B cell (primary cell): ENCODE data around the gene CATSPERB. TPM values are rescaled to one million over a fixed set of nuclear protein-coding genes. Genes with fewer than 3 reads are reported as not detected.

Experiments
- ATAC-seq: fragments of 200-7000 bp; cut with Tn5 transposase; one replicate; pipeline ENCODE4 v1.10.0; 2021; ENCODE audit warnings: low read depth, mild to moderate bottlenecking, moderate number of reproducible peaks, moderate library complexity
- CTCF ChIA-PET: fragments of 350-600 bp; sonication (Branson Sonifier 250); formaldehyde crosslinking; loops from one replicate; lab custom pipeline; 2021; ENCODE audit warnings: antibody characterized with exemption, inconsistent platforms; lab: Charles Lee
- POLR2A ChIA-PET: fragments of 350-600 bp; sonication (Branson Sonifier 250); formaldehyde crosslinking; loops from one replicate; lab custom pipeline; 2021; ENCODE audit warnings: antibody characterized with exemption; lab: Charles Lee
- DNase-seq: peaks from one replicate; pipeline ENCODE4 v3.0.0; 2013
- H2AFZ ChIP-seq: 2 replicates; pipeline ENCODE4 v1.6.1; 2012; ENCODE audit warnings: mild to moderate bottlenecking, low read depth, low read length; ENCODE audit not compliant: insufficient read depth, poor library complexity, severe bottlenecking
- H3K27ac ChIP-seq, 2 donors: 1 replicate in 1 of 2; 2 replicates in 1 of 2; pipeline ENCODE4 v1.5.1; 2012 to 2013; ENCODE audit warnings: low read length in 2 of 2, mild to moderate bottlenecking in 2 of 2, moderate library complexity in 1 of 2
- H3K27me3 ChIP-seq, 4 experiments: fragments of 200-600 bp in 1 of 4; sonication (generic) in 1 of 4; replicated peaks in 1 of 4; 1 replicate in 2 of 4; 2 replicates in 2 of 4; pipeline versions ENCODE4 v1.6.1 to v1.7.0; 2013 to 2016; ENCODE audit warnings: low read length in 3 of 4, mild to moderate bottlenecking in 2 of 4, mixed read lengths in 1 of 4, moderate library complexity in 1 of 4; ENCODE audit not compliant: insufficient read depth in 4 of 4, control insufficient read depth in 3 of 4; ENCODE audit errors: control extremely low read depth in 1 of 4
- H3K36me3 ChIP-seq, 2 experiments: replicated peaks in 1 of 2; 1 replicate in 1 of 2; 2 replicates in 1 of 2; pipeline versions ENCODE4 v1.6.1 to v1.7.1; 2013; ENCODE audit warnings: low read length in 1 of 2; ENCODE audit not compliant: insufficient read depth in 2 of 2, control insufficient read depth in 1 of 2; ENCODE audit errors: control extremely low read depth in 1 of 2, extremely low read depth in 1 of 2
- H3K4me1 ChIP-seq, 2 donors: fragments of 200-600 bp in 1 of 2; sonication (generic) in 1 of 2; 1 replicate in 1 of 2; 2 replicates in 1 of 2; pipeline versions ENCODE4 v1.5.1 to v1.6.1; 2013 to 2017; ENCODE audit warnings: low read length in 2 of 2; ENCODE audit not compliant: control insufficient read depth in 2 of 2, insufficient read depth in 2 of 2
- H3K4me2 ChIP-seq: replicated peaks from 2 replicates; pipeline ENCODE3; 2012; ENCODE audit warnings: mild to moderate bottlenecking, low read depth, low read length; ENCODE audit not compliant: poor library complexity, severe bottlenecking
- H3K4me3 ChIP-seq, 5 experiments: fragments of 200-600 bp in 1 of 5; sonication (generic) in 1 of 5; 1 replicate in 3 of 5; 2 replicates in 2 of 5; pipeline versions ENCODE4 v1.5.1 to v1.7.0; 2011 to 2016; ENCODE audit warnings: low read length in 4 of 5, mild to moderate bottlenecking in 4 of 5, low read depth in 2 of 5, control low read depth in 1 of 5, moderate library complexity in 1 of 5; ENCODE audit not compliant: insufficient read depth in 1 of 5; ENCODE audit errors: control extremely low read depth in 1 of 5, extremely low read depth in 1 of 5
- H3K79me2 ChIP-seq: fragments of 200-600 bp; sonication (generic); one replicate; pipeline ENCODE4 v1.6.0; 2016; ENCODE audit warnings: low read length; ENCODE audit not compliant: control insufficient read depth, insufficient read depth
- H3K9ac ChIP-seq: fragments of 200-600 bp; sonication (generic); 2 replicates; pipeline ENCODE4 v1.6.1; 2017; ENCODE audit warnings: mild to moderate bottlenecking, low read length, moderate library complexity
- H3K9me3 ChIP-seq, 3 donors: one replicate each; pipeline versions ENCODE4 v1.6.1 to v1.7.1; 2013; ENCODE audit warnings: low read length in 2 of 3; ENCODE audit not compliant: control insufficient read depth in 2 of 3, insufficient read depth in 1 of 3; ENCODE audit errors: control extremely low read depth in 1 of 3
- H4K20me1 ChIP-seq: 2 replicates; pipeline ENCODE4 v1.6.0; 2012; ENCODE audit warnings: mild to moderate bottlenecking, low read length; ENCODE audit not compliant: insufficient read depth, control insufficient read depth, poor library complexity, severe bottlenecking
- H3K27ac Mint-ChIP-seq: one replicate; pipeline ENCODE4 v1.8.0; 2021; ENCODE audit warnings: mixed read lengths
- H3K27me3 Mint-ChIP-seq: one replicate; pipeline ENCODE4 v1.8.0; 2021; ENCODE audit warnings: mixed read lengths
- H3K4me1 Mint-ChIP-seq: one replicate; pipeline ENCODE4 v1.8.0; 2021; ENCODE audit warnings: mixed read lengths
- H3K4me3 Mint-ChIP-seq: one replicate; pipeline ENCODE4 v1.8.0; 2021; ENCODE audit warnings: mixed read lengths
- H3K9me3 Mint-ChIP-seq: one replicate; pipeline ENCODE4 v1.8.0; 2022; ENCODE audit warnings: mixed read lengths; ENCODE audit not compliant: insufficient read depth
- EZH2 ChIP-seq: IDR thresholded peaks from 2 replicates; pipeline ENCODE4 v1.6.1; 2012; ENCODE audit warnings: borderline replicate concordance, low read depth, mild to moderate bottlenecking, moderate library complexity, low read length; ENCODE audit not compliant: insufficient read depth, poor library complexity, severe bottlenecking
- WGBS: methylation state at CpG from one replicate; pipeline ENCODE4 v1.1.5; 2013; ENCODE audit warnings: missing lambda C conversion rate; ENCODE audit not compliant: insufficient coverage; 5-methylcytosine and 5-hydroxymethylcytosine counted together
- intact Hi-C: fragments of 100-400 bp; cut with micrococcal nuclease; formaldehyde crosslinking; loops from one replicate; pipeline ENCODE4 v1.10.0; 2022
- polyA plus RNA-seq: library from polyadenylated mRNA; depleted of rRNA; stranded (reverse); fragments of >200 nt; gene quantifications from 2 replicates; pipeline ENCODE4 v1.2.3, GENCODE V29; 2012
- total RNA-seq, 2 donors: library from RNA; stranded (reverse); fragments of 120-200 nt in 1 of 2; gene quantifications; 1 replicate in 1 of 2; 2 replicates in 1 of 2; pipeline versions ENCODE4 v1.2.3 to v1.2.4, GENCODE V29; 2013 to 2022
- TF ChIP-seq, protein P1 (sequence below): fragments of 200-600 bp; IDR thresholded peaks from one replicate; pipeline ENCODE4 v1.8.0; 2022; ENCODE audit warnings: antibody characterized with exemption, mild to moderate bottlenecking

The CATSPERB gene
- total and polyA plus RNA-seq, 2 donors (not counting 1 experiment from before 2014, with no cell fraction given), result 0.12 to 0.18 TPM

DNA sequence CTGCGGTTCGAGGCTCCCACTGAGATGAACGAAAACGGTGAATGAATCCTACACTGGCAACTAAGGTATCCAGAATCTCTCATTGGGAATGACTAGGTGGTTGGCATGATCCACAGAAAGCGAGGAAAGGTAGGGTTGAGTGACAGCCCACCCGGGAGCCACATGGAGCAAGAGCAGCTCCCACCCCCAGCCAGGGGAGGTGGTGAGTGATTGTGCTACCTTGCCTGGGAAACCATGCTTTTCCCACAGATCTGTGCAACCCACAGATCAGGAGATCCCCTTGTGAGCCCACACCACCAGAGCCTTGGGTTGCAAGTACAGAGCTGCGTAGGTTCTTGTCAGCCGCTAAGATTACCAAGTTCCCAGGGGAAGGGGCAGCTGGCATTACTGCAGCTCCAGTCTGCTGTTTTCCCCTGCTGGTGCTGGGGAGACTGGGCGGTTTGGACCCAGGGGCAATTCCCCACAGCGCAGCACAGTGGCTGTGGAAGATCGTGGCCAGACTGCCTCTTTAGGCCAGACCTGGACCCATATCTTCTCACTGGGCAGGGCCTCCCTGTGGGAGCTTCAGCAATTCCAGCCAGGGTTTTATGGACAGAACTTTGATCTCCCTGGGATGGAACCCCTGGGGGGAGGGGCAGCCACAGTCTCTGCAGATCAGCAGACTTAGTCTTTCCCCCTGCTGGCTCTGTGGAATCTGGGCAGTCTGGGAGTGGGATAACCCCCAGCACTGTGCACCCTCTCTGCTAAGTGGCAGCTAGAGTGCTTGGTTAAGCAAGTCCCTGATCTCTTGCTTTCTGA lies 177.2 kb downstream of the CATSPERB start:
- Mint-ChIP-seq H3K27me3 (peaks cover 25% of the 10 kb centered on the region), H3K27ac (no peak overlapping the region), H3K4me1 (no peaks in the 10 kb centered on the region), H3K9me3 (no peaks in the 10 kb centered on the region), H3K4me3 (no peak overlapping the region)
- Histone ChIP-seq H3K4me1 (no peaks in the 10 kb centered on the region), H3K36me3 (no peaks in the 10 kb centered on the region), H3K27ac (no peak overlapping the region), H3K9me3 (peaks cover 0 to 8% (median 0%) of the 10 kb centered on the region in 3 donors), H3K27me3 (peaks cover 0 to 8% (median 2%) of the 10 kb centered on the region in 4 experiments), H4K20me1 (no peaks in the 10 kb centered on the region), H3K4me2 (no peak overlapping the region), H3K9ac (no peak overlapping the region), H2AFZ (no peak overlapping the region), H3K4me3 (no peak overlapping the region), H3K79me2 (no peaks in the 10 kb centered on the region)
- DNase-seq (no peak), ATAC-seq (no peak)
- ChIA-PET CTCF (no interaction called here), POLR2A (interaction anchor here (0.6 kb wide), 1 partner anchor 17 kb away, joined by 6 read pairs; no protein-coding TSS in a partner anchor)
- no peak for TF ChIP-seq EZH2
- TF ChIP-seq, protein P1, sequence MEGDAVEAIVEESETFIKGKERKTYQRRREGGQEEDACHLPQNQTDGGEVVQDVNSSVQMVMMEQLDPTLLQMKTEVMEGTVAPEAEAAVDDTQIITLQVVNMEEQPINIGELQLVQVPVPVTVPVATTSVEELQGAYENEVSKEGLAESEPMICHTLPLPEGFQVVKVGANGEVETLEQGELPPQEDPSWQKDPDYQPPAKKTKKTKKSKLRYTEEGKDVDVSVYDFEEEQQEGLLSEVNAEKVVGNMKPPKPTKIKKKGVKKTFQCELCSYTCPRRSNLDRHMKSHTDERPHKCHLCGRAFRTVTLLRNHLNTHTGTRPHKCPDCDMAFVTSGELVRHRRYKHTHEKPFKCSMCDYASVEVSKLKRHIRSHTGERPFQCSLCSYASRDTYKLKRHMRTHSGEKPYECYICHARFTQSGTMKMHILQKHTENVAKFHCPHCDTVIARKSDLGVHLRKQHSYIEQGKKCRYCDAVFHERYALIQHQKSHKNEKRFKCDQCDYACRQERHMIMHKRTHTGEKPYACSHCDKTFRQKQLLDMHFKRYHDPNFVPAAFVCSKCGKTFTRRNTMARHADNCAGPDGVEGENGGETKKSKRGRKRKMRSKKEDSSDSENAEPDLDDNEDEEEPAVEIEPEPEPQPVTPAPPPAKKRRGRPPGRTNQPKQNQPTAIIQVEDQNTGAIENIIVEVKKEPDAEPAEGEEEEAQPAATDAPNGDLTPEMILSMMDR, result no peak
- intact Hi-C loops, result no loop called here
- 89% methylated on average over 11 of the region's 11 CpGs for WGBS

- no peak overlapping the region for H3K4me3 Mint-ChIP-seq
- Histone ChIP-seq H3K27me3 (no peaks in the 10 kb centered on the region), H3K36me3 (no peaks in the 10 kb centered on the region), H3K9ac (no peak overlapping the region), H3K9me3 (peaks cover 0 to 5% (median 1%) of the 10 kb centered on the region in 3 donors), H3K4me1 (no peaks in the 10 kb centered on the region), H2AFZ (no peak overlapping the region), H3K27ac (no peak overlapping the region), H3K4me3 (no peak overlapping the region), H4K20me1 (no peaks in the 10 kb centered on the region), H3K79me2 (no peaks in the 10 kb centered on the region), H3K4me2 (no peak overlapping the region)
- 95% methylated on average over 2 of the region's 3 CpGs for WGBS
- H3K27ac Mint-ChIP-seq, result no peak overlapping the region
- ChIA-PET POLR2A (no interaction called here), CTCF (no interaction called here)
- intact Hi-C loops, result no loop called here
- H3K4me1 Mint-ChIP-seq, result no peaks in the 10 kb centered on the region
- peaks cover 6% of the 10 kb centered on the region for H3K27me3 Mint-ChIP-seq
- no peak for DNase-seq
- ATAC-seq, result no peak
- H3K9me3 Mint-ChIP-seq, result no peaks in the 10 kb centered on the region
- TF ChIP-seq, protein P1, result no peak
- TF ChIP-seq EZH2, result no peak
These were observed 183.8 kb downstream of the CATSPERB start for GRCh38 chr14:91548108-91548507.
